OCI-LY1 (cell line): ENCODE results near the gene SH3RF1.
A peak's percentile ranks its signal among the peaks of the same experiment; 100 is the strongest.

Experiments
- H2AFZ ChIP-seq: fragments of 200-600 bp; sonication (generic), shearing (Covaris generic); 2 replicates; pipeline ENCODE4 v1.6.0; 2014; ENCODE audit warnings: antibody characterized with exemption, mild to moderate bottlenecking, low read length
- H3F3A ChIP-seq: fragments of 200-600 bp; sonication (generic), shearing (Covaris generic); 2 replicates; pipeline ENCODE4 v1.6.0; 2014; ENCODE audit warnings: mild to moderate bottlenecking, antibody characterized with exemption, low read length, moderate library complexity; ENCODE audit not compliant: insufficient read depth
- H3K27ac ChIP-seq: fragments of 200-600 bp; sonication (generic); 2 replicates; pipeline ENCODE4 v1.5.1; 2014; ENCODE audit warnings: low read length, mixed run types, mild to moderate bottlenecking, low read depth; ENCODE audit not compliant: poor library complexity, severe bottlenecking
- H3K27me3 ChIP-seq: fragments of 200-600 bp; sonication (generic); 2 replicates; pipeline ENCODE4 v1.6.0; 2014; ENCODE audit warnings: antibody characterized with exemption, mild to moderate bottlenecking, low read length, moderate library complexity; ENCODE audit not compliant: insufficient read depth
- H3K36me3 ChIP-seq: fragments of 200-600 bp; sonication (generic); 2 replicates; pipeline ENCODE4 v1.6.1; 2014; ENCODE audit warnings: mild to moderate bottlenecking, antibody characterized with exemption, low read length, moderate library complexity, mixed read lengths; ENCODE audit not compliant: insufficient read depth
- H3K4me1 ChIP-seq: fragments of 200-600 bp; sonication (generic); 2 replicates; pipeline ENCODE4 v1.5.1; 2014; ENCODE audit warnings: mild to moderate bottlenecking, low read length, moderate library complexity; ENCODE audit not compliant: insufficient read depth, severe bottlenecking
- H3K4me2 ChIP-seq: fragments of 200-600 bp; sonication (generic), shearing (Covaris generic); 2 replicates; pipeline ENCODE4 v1.6.1; 2014; ENCODE audit warnings: low read length
- H3K4me3 ChIP-seq: fragments of 200-600 bp; sonication (generic); 2 replicates; pipeline ENCODE4 v1.5.1; 2014; ENCODE audit warnings: low read length, low read depth, mild to moderate bottlenecking, mixed read lengths; ENCODE audit not compliant: poor library complexity, severe bottlenecking
- H3K79me2 ChIP-seq: fragments of 200-600 bp; shearing (Covaris generic); 2 replicates; pipeline ENCODE4 v1.6.1; 2016; ENCODE audit warnings: mixed run types, low read length, mixed read lengths; ENCODE audit not compliant: insufficient read depth
- H3K9ac ChIP-seq: fragments of 200-600 bp; sonication (generic), shearing (Covaris generic); 2 replicates; pipeline ENCODE4 v1.6.1; 2014; ENCODE audit warnings: mild to moderate bottlenecking, low read length, mixed read lengths
- H3K9me2 ChIP-seq: fragments of 200-600 bp; sonication (generic), shearing (Covaris generic); 2 replicates; pipeline ENCODE4 v1.6.1; 2014; ENCODE audit warnings: low read depth, mild to moderate bottlenecking, low read length, mixed read lengths
- H3K9me3 ChIP-seq: fragments of 200-600 bp; shearing (Covaris generic); 2 replicates; pipeline ENCODE4 v1.6.1; 2014; ENCODE audit warnings: low read length, mixed read lengths
- H4K20me1 ChIP-seq: fragments of 200-600 bp; sonication (generic), shearing (Covaris generic); 2 replicates; pipeline ENCODE4 v1.6.0; 2016; ENCODE audit warnings: mild to moderate bottlenecking, low read length; ENCODE audit not compliant: insufficient read depth
- CTCF ChIP-seq: fragments of 200-600 bp; sonication (generic), shearing (Covaris generic); IDR thresholded peaks from 2 replicates; pipeline ENCODE4 v1.5.1; 2017; ENCODE audit warnings: mild to moderate bottlenecking, antibody characterized with exemption, low read length, moderate library complexity, mixed read lengths
- EZH2 ChIP-seq: fragments of 200-600 bp; sonication (generic), shearing (Covaris generic); IDR thresholded peaks from 2 replicates; pipeline ENCODE4 v1.8.0; 2017; ENCODE audit warnings: borderline replicate concordance, mixed run types, mild to moderate bottlenecking, antibody characterized with exemption, low read length, moderate library complexity, mixed read lengths

Gene SH3RF1

GRCh38 chr4:169153481-169154087 is 117.2 kb downstream of the SH3RF1 start:
- Histone ChIP-seq H3K27ac (no peak overlapping the region), H4K20me1 (no peaks in the 10 kb centered on the region), H3K9me3 (no peaks in the 10 kb centered on the region), H3K4me3 (no peak overlapping the region), H3K9ac (no peak overlapping the region), H3K4me2 (no peak overlapping the region), H3K27me3 (no peaks in the 10 kb centered on the region), H2AFZ (no peak overlapping the region), H3K79me2 (no peaks in the 10 kb centered on the region), H3K9me2 (no peaks in the 10 kb centered on the region), H3K36me3 (no peaks in the 10 kb centered on the region), H3K4me1 (no peaks in the 10 kb centered on the region), H3F3A (no peaks in the 10 kb centered on the region)
- TF ChIP-seq EZH2 (no peak), CTCF (no peak)

GRCh38 chr4:169152899-169153298 is 117.9 kb downstream of the SH3RF1 start:
- H3K9me3 ChIP-seq: no peaks in the 10 kb centered on the region
- no peak overlapping the region for H3K4me3 ChIP-seq
- no peak overlapping the region for H3K4me2 ChIP-seq
- H3K9ac ChIP-seq: no peak overlapping the region
- H3F3A ChIP-seq: no peaks in the 10 kb centered on the region
- no peaks in the 10 kb centered on the region for H3K27me3 ChIP-seq
- no peaks in the 10 kb centered on the region for H4K20me1 ChIP-seq
- no peaks in the 10 kb centered on the region for H3K36me3 ChIP-seq
- no peaks in the 10 kb centered on the region for H3K9me2 ChIP-seq
- no peaks in the 10 kb centered on the region for H3K4me1 ChIP-seq
- TF ChIP-seq CTCF: peak; percentile 15; the same call in 1 of the 2 replicates
- TF ChIP-seq EZH2: no peak
- H3K27ac ChIP-seq: no peak overlapping the region
- no peaks in the 10 kb centered on the region for H3K79me2 ChIP-seq
- no peak overlapping the region for H2AFZ ChIP-seq

GRCh38 chr4:169152098-169152497 is 118.7 kb downstream of the SH3RF1 start:
- Histone ChIP-seq H3K4me3 (no peak overlapping the region), H3K79me2 (no peaks in the 10 kb centered on the region), H3F3A (no peaks in the 10 kb centered on the region), H3K4me1 (no peaks in the 10 kb centered on the region), H4K20me1 (no peaks in the 10 kb centered on the region), H3K36me3 (no peaks in the 10 kb centered on the region), H3K4me2 (no peak overlapping the region), H3K27me3 (no peaks in the 10 kb centered on the region), H3K9ac (no peak overlapping the region), H2AFZ (no peak overlapping the region), H3K9me2 (no peaks in the 10 kb centered on the region), H3K9me3 (no peaks in the 10 kb centered on the region), H3K27ac (no peak overlapping the region)
- TF ChIP-seq EZH2: no peak
- no peak for TF ChIP-seq CTCF
